Neural cell (in vitro differentiated cells): Measurements from ENCODE around the gene PPP3R1.

Source experiments
- CTCF ChIP-seq: fragments of 450-650 bp; IDR thresholded peaks from 2 replicates; pipeline ENCODE4 v1.5.1; 2014; ENCODE audit warnings: antibody characterized with exemption, mild to moderate bottlenecking, moderate library complexity; ENCODE audit not compliant: poor library complexity, severe bottlenecking
- EP300 ChIP-seq: fragments of 450-650 bp; conservative IDR thresholded peaks from 2 replicates; pipeline ENCODE4 v1.6.1; 2014; ENCODE audit warnings: antibody characterized with exemption, mild to moderate bottlenecking, moderate library complexity; ENCODE audit not compliant: poor library complexity, severe bottlenecking
- EZH2 ChIP-seq: fragments of 200-600, 300-800 bp; shearing (Covaris generic), sonication (generic); IDR thresholded peaks from 2 replicates; pipeline ENCODE4 v1.6.1; 2014; ENCODE audit warnings: antibody characterized with exemption, low read length, borderline replicate concordance, mild to moderate bottlenecking; ENCODE audit not compliant: insufficient read depth, poor library complexity, severe bottlenecking
- MXI1 ChIP-seq: fragments of 450-650 bp; conservative IDR thresholded peaks from 2 replicates; pipeline ENCODE4 v1.6.1; 2014; ENCODE audit warnings: antibody characterized with exemption, mild to moderate bottlenecking; ENCODE audit not compliant: poor library complexity, severe bottlenecking
- POLR2AphosphoS5 ChIP-seq: IDR thresholded peaks from 2 replicates; pipeline ENCODE4 v1.6.1; 2012
- RAD21 ChIP-seq: fragments of 450-650 bp; conservative IDR thresholded peaks from 2 replicates; pipeline ENCODE4 v1.6.1; 2014; ENCODE audit warnings: antibody characterized with exemption, mild to moderate bottlenecking, moderate library complexity
- REST ChIP-seq: IDR thresholded peaks from 2 replicates; pipeline ENCODE4 v1.6.1; 2012; ENCODE audit warnings: borderline replicate concordance
- SMC3 ChIP-seq: fragments of 450-650 bp; conservative IDR thresholded peaks from 2 replicates; pipeline ENCODE4 v1.6.1; 2014; ENCODE audit warnings: antibody characterized with exemption, mild to moderate bottlenecking, moderate library complexity; ENCODE audit not compliant: poor library complexity
- TAF1 ChIP-seq: IDR thresholded peaks from 2 replicates; pipeline ENCODE4 v1.6.1; 2012; ENCODE audit warnings: low read depth

- TF ChIP-seq REST (no peak), CTCF (no peak), MXI1 (no peak), EP300 (no peak), EZH2 (no peak), POLR2AphosphoS5 (no peak), TAF1 (no peak), SMC3 (no peak), RAD21 (no peak)
These were observed 94.2 kb downstream of the PPP3R1 start for GRCh38 chr2:68158134-68158447.
